Coronary artery (tissue), 2 donors: ENCODE data around the gene NSA2.
"Not testable (repeated sequence)": the region's sequence is repeated elsewhere in the genome, so short reads cannot be mapped to it uniquely, and the experiment has no call there.

ENCODE experiments used
- DNase-seq: peaks from one replicate; pipeline ENCODE4 v3.0.0-alpha.2; 2017; ENCODE audit warnings: low spot score
- H3K27ac ChIP-seq, 2 donors: fragments of 200-600 bp; sonication (generic); one replicate each; pipeline ENCODE4 v1.5.1; 2016 to 2019
- H3K4me3 ChIP-seq: fragments of 200-600 bp; sonication (generic); 2 replicates; pipeline ENCODE4 v1.5.1; 2016; ENCODE audit warnings: mild to moderate bottlenecking, moderate library complexity
- TF ChIP-seq, protein P1 (sequence below): fragments of 200-600 bp; sonication (generic); IDR thresholded peaks from one replicate; pipeline ENCODE4 v1.5.1; 2019; ENCODE audit warnings: antibody characterized with exemption

Gene NSA2

DNA sequence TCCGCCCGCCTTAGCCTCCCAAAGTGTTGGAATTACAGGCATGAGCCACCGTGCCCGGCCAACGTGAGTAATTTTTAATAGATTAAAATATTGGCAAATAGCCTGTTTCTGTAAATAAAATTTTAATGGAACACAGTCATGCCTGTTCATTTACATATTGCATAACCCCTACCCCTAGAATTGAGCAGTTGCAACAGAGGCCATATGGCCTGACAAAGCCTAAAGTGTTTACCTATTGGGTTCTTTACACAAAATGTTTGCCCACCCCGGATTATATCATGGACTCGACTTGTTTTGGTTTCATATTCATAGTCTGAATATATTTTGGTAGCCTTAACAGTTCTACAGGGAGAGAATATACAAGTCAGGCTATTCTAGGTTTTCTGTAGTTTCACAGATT, 5.3 kb downstream of the NSA2 start:
- no peak overlapping the region for H3K27ac ChIP-seq
- TF ChIP-seq, protein P1, sequence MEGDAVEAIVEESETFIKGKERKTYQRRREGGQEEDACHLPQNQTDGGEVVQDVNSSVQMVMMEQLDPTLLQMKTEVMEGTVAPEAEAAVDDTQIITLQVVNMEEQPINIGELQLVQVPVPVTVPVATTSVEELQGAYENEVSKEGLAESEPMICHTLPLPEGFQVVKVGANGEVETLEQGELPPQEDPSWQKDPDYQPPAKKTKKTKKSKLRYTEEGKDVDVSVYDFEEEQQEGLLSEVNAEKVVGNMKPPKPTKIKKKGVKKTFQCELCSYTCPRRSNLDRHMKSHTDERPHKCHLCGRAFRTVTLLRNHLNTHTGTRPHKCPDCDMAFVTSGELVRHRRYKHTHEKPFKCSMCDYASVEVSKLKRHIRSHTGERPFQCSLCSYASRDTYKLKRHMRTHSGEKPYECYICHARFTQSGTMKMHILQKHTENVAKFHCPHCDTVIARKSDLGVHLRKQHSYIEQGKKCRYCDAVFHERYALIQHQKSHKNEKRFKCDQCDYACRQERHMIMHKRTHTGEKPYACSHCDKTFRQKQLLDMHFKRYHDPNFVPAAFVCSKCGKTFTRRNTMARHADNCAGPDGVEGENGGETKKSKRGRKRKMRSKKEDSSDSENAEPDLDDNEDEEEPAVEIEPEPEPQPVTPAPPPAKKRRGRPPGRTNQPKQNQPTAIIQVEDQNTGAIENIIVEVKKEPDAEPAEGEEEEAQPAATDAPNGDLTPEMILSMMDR: no peak
- no peak overlapping the region for H3K4me3 ChIP-seq
- DNase-seq: no peak

- TF ChIP-seq, protein P1: no peak
- Histone ChIP-seq H3K27ac (no peak overlapping the region), H3K4me3 (no peak overlapping the region)
- no peak for DNase-seq
These were observed 11.6 kb downstream of the NSA2 start for GRCh38 chr5:74778609-74779008.

GRCh38 chr5:74786851-74787250, 19.8 kb downstream of the NSA2 start:
- TF ChIP-seq, protein P1: no peak
- Histone ChIP-seq H3K4me3 (no peak overlapping the region), H3K27ac (no peak overlapping the region)
- DNase-seq: no peak

DNA sequence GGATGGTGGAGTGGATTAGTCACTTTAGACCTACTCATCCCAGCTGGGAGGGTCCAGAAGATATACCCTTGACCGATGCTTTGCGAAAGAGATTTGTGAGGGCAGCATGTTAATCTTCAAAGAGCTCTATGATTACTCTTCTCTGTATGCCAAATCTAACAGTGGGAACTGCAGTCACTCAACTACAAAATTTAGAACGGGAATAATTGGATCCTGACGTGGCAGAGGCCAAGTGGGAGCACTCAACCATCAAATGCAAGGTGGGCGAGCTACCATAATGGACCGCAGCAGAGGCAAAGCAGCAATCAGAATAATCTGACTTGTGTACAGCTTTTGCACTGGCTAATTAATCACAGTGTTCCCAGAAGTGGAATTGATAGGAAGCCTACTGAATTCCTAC, 20.4 kb downstream of the NSA2 start:
- no peak overlapping the region for H3K4me3 ChIP-seq
- TF ChIP-seq, protein P1: no peak

DNA sequence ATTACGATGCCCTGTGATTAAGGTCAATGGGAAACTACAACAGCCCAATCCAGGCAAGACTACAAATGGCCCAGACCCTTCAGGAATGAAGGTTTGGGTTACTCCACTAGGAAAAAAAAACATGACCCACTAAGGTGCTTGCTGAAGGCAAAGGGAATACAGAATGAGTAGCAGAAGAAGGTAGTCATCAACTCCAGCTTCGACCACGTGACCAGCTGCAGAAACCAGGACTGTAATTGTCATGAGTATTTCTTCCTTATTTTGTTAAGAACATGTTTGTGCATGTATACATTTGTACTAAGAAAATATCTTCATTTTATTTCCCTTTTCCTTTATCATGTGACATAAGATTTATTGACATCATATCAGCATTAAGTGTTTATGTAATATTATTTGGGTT, 24.6 kb downstream of the NSA2 start:
- H3K27ac ChIP-seq, H3K4me3 ChIP-seq, DNase-seq: not testable (repeated sequence)

More for the DNA sequence above, 20.4 kb downstream of the NSA2 start:
- H3K27ac ChIP-seq: no peak overlapping the region
- no peak for DNase-seq

DNA sequence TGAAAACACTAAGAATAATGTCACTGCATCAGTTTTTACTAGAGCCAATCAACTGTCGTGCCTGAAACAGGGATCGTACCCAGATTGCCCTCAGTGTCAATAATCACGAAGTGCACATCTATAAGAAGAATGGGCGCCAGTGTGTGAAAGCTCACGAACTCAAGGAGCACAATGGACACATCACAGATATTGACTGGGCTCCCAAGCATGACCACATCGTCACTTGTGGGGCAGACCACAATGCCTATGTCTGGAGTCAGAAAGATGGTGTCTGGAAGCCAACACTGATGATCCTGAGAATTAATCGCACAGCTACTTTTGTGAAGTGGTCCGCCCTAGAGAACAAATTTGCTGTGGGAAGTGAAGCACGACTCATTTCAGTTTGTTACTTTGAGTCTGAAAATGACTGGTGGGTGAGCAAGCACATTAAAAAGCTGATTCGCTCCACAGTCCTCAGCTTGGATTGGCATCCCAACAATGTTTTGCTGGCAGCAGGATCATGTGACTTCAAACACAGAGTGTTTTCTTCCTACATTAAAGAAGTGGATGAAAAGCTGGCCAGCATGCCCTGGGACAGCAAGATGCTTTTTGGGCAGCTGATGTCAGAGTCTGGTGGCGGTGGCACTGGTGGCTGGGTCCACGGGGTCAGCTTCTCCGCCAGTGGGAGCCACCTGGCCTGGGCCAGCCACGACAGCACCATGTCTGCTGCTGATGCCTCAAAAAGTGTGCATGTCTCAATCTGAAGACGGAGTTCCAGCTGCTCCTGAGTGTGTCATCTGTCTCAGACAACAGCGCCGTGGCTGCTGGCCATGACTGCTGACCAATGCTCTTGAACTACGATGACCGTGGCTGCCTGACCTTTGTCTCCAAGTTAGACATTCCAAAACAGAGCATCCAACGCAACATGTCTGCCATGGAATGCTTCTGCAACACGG, 32.2 kb downstream of the NSA2 start:
- TF ChIP-seq, protein P1: no peak
- H3K27ac ChIP-seq: no peak overlapping the region
- DNase-seq: no peak
- H3K4me3 ChIP-seq: no peak overlapping the region

GRCh38 chr5:74801197-74801596, 34.1 kb downstream of the NSA2 start:
- no peak overlapping the region for H3K27ac ChIP-seq

More at GRCh38 chr5:74801197-74801596, 34.1 kb downstream of the NSA2 start:
- TF ChIP-seq, protein P1: no peak
- H3K4me3 ChIP-seq: no peak overlapping the region
- no peak for DNase-seq
